NCI-H226 (cell line): ENCODE measurements around the gene SLC26A3.
"Not testable (repeated sequence)": the region's sequence is repeated elsewhere in the genome, so short reads cannot be mapped to it uniquely, and the experiment has no call there.

Experiments used
- DNase-seq: peaks from one replicate; pipeline ENCODE4 v3.0.0-alpha.2; 2015

The SLC26A3 gene

GRCh38 chr7:107803009-107803610 is at the start of gene SLC26A3:
TSS of gene SLC26A3 (minus strand) at chr7:107803223. CDS start at chr7:107794509, 8,714 bp downstream.
- no peak for DNase-seq

- DNase-seq: peak; percentile 46
These were observed 47.6 kb upstream of the SLC26A3 start for GRCh38 chr7:107850643-107851042.

- DNase-seq: no peak
These were observed 47.2 kb upstream of the SLC26A3 start for GRCh38 chr7:107850216-107850615.

GRCh38 chr7:107848211-107848610 is 45.2 kb upstream of the SLC26A3 start:
- DNase-seq: not testable (repeated sequence)

- not testable (repeated sequence) for DNase-seq
These were observed 44.8 kb upstream of the SLC26A3 start for GRCh38 chr7:107847836-107848175.

- DNase-seq: no peak
These were observed 44.3 kb upstream of the SLC26A3 start for GRCh38 chr7:107847168-107847835.

- DNase-seq: no peak
These were observed 43.3 kb upstream of the SLC26A3 start for GRCh38 chr7:107846324-107846723.

- no peak for DNase-seq
These were observed 40.2 kb upstream of the SLC26A3 start for GRCh38 chr7:107843184-107843583.

GRCh38 chr7:107842213-107842612 is 39.2 kb upstream of the SLC26A3 start:
- DNase-seq: no peak

GRCh38 chr7:107838816-107839565 is 36.0 kb upstream of the SLC26A3 start:
- DNase-seq: peak; percentile 33

GRCh38 chr7:107838024-107838601 is 35.1 kb upstream of the SLC26A3 start:
- no peak for DNase-seq

- no peak for DNase-seq
These were observed 34.1 kb upstream of the SLC26A3 start for GRCh38 chr7:107837145-107837512.

- DNase-seq: peak; percentile 98
These were observed 33.5 kb upstream of the SLC26A3 start for GRCh38 chr7:107836237-107837144.

GRCh38 chr7:107834401-107834800 is 31.4 kb upstream of the SLC26A3 start:
- DNase-seq: no peak

GRCh38 chr7:107833684-107834106 is 30.7 kb upstream of the SLC26A3 start:
- DNase-seq: no peak

GRCh38 chr7:107830420-107830819 is 27.4 kb upstream of the SLC26A3 start:
- no peak for DNase-seq

- DNase-seq: no peak
These were observed 25.5 kb upstream of the SLC26A3 start for GRCh38 chr7:107828540-107828939.

GRCh38 chr7:107827501-107827900 is 24.5 kb upstream of the SLC26A3 start:
- no peak for DNase-seq

- DNase-seq: no peak
These were observed 23.4 kb upstream of the SLC26A3 start for GRCh38 chr7:107826451-107826850.

GRCh38 chr7:107824858-107825257 is 21.8 kb upstream of the SLC26A3 start:
- DNase-seq: no peak

GRCh38 chr7:107818622-107819021 is 15.6 kb upstream of the SLC26A3 start:
- DNase-seq: no peak

GRCh38 chr7:107816011-107816566 is 13.1 kb upstream of the SLC26A3 start:
- DNase-seq: no peak
